Forelimb muscle (tissue), 1 donor: ENCODE measurements around the gene DCAF11. TPM values are rescaled to one million over a fixed set of nuclear protein-coding genes. Genes with fewer than 3 reads are reported as not detected.

Experiments
- DNase-seq: peaks from one replicate; pipeline ENCODE4 v3.0.0-alpha.2; 2013; ENCODE audit warnings: low read depth
- polyA plus RNA-seq: library from polyadenylated mRNA; unstranded; fragments of 120-200 nt; gene quantifications from one replicate; pipeline ENCODE4 v1.2.1, GENCODE V29; 2013; ENCODE audit not compliant: insufficient read length

DCAF11 gene
- polyA plus RNA-seq, 1 donor, result 45.7 TPM

DNA sequence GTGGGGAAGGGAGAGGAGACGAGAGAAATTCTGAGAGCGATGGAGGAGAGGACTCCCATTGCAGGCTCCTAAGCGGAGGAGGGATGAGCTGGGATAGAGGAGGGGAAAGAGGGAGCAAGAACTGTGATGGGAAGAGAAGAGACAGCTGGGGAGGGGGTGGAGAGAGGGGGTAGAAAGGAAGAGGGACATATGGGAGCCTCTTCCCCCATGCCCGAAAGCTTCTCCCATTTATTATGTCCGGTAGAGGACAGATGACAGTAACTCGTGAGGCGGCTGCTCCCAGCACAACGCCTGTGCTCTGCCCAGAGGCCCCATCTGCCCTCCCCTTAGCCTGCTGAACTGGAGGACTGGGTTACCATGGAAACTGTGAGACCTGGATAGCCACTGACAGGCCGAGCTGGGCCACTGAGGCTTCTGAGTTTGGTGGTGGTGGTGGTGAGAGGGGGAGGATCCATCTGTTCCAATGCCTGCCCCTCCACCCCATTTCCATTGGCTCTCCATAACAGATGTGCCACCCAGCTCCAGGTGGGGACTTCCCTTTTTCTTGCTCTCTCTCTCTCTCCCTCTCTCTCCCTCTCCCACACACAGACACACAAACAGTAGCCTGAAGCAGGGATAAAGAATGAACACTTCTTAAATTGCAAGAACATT lies 35.0 kb upstream of the DCAF11 start:
- no peak for DNase-seq

DNA sequence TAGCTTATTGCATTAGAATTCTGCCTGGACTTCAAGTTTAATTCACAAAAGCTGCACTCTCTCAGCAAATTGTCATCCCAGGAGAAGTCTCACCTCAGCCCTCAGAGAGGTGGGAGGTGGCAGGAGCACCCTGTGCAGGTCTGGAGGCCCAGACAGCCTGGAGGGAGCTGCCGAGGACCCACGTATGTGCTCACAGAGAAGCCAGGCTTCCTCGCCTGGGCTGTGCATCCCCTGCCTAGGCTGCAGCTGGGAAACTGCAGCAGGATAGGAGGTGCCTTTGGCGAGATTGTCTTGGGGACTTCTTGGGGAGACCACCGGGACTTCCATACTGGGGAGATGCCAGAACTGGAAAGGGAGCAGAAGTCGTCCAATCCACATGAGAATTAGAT lies 34.4 kb upstream of the DCAF11 start:
- no peak for DNase-seq

DNA sequence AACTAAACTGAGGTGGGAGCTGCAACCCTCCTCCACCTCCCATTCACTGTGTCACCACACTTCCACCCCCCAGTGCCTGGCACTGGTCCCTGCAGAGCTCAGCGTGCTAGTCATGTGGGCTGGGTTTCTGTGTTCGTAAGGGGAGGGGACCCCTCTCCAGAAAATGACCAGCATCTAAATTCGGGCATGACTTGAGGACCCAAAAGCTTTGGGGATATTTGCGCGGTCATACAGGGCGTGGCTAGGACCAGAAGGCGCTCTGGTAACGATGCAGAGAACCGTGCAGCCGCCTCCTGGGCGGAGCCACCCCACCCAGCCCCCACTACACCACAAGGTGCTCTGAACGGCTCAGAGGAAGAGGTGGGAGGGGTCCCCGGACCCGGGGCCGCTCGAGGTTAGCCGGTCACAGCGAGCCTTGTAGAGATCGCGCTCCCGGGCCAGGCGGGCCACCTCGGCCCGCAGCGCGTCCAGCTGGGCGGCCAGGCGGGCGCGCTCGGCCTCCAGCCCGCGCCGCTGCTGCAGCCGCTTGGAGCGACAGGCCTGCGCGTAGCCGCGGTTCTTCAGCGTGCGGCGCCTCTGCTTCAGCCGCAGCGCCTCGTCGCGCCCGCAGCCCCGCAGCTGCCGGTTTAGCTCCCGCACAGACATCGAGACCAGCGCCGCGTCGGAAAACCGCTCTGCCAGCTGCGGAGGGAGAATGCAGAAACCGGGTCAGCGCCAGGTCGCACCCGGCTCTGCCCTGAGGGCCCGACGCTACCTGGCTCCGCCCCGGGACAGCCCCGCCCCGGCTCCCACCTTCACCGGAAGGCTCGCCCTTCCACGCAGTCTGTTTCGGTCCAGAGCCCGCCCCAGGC lies 33.5 kb upstream of the DCAF11 start:
- no peak for DNase-seq

DNA sequence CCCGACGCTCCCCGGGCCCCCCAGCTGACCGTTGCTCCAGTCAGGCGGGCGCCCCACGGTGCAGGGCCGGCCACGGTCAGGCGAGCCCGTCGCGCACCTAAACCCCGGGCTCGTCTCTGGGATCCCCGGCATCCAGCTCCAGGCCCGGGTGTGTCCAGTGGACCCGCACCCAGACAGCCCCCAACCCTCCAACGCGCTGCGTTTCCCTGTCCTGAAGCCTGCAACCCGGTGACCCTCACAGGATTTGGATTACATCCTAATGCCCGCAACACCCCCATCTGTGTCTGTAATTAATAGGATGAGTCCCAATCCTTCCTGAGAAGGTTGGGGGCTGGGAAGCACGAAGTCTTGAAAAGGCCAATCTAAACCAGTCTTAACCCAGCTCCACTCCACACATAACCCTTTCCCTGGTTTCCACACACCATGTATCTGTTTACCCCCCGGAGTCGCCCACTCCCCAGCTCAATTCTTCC lies 32.8 kb upstream of the DCAF11 start:
- DNase-seq, result no peak

DNA sequence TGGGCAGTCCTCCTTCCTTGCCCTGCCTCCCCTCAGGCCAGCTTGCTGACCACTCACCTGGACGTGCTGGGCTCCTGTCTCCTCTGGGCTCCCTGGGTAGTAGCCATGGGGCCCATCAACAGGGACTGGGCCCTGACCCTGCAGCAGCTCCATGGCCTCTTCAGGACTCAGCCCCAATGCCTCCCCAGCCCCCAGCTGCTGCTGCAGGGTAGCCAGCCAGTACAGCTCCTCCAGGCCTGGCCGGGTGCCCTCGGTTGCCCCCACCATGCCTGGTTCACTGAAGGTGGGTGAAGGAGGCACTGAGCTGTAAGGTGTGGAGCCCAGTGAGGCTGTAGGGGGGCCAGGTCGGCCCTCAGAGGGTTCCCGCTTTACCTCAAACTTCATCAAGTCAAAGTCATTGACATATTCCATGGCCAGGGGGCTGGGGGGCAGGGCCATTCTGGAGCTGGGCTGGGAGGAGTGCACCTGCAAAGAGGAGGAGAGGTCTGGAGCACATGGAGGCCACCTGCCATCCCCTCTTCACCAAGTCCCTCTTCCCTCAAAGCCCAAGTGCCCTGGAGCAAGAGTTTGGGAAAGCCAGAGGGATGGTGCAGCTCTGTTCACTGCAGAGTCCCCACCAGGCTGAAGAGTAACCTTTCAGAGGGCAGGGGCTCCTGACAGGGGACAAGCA lies 32.0 kb upstream of the DCAF11 start:
- no peak for DNase-seq

DNA sequence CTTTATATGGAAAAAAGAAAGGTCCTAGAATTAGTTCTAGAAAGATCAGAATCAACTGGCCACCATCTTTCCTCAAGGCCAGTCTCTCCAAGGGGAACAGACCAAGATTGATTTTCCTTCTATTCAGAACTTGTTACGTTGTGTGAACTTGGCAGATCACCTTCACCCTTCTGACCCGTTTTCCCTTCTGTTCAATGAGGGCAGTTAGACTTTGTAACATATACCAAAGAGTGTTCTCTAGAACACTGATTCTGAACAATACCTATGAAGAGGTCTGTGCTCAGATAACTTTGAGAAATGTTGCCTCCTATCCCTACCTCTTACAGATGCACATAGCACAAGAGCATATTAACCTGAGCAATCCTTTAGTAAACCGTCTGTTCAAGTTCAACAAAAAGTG lies 31.1 kb upstream of the DCAF11 start:
- no peak for DNase-seq

DNA sequence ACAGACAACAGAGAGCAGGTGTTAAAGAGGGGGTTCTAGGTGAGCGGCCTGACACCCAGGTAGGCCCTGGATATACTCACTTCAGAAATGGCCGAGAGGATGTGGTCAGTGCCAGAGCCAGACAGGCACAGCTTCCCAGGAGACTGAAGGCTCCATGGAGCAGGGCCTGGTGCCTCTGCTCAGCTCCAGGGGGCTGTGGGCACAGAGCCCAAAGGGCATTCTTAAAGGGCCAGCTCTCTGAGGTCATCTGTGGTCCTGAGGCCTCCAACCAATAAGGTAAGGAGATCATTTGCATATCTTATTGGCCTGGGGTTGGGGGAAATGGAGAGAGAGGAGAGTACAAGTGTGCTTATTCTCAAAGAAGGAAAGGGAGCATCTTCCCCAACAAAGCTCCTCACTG lies 30.1 kb upstream of the DCAF11 start:
- no peak for DNase-seq

DNA sequence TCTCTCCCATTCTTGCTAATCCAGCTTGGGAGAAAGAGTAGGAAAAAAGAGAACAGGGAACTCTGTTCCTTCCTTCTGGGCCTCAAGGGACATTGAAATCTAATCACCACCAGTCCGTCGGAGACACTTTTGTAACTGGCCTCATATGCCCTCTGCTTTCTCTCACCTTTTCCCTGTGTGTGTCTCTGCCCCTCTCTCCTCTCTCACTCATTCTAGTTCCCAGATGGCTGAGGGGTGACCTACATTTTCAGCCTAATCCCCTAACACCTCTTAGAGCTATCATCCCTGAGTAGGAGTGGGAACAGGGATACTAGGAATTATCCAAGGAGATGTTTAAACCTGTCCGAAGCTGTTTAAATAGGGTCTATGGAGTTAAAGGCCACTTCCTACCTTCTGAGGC lies 29.4 kb upstream of the DCAF11 start:
- DNase-seq, result no peak

DNA sequence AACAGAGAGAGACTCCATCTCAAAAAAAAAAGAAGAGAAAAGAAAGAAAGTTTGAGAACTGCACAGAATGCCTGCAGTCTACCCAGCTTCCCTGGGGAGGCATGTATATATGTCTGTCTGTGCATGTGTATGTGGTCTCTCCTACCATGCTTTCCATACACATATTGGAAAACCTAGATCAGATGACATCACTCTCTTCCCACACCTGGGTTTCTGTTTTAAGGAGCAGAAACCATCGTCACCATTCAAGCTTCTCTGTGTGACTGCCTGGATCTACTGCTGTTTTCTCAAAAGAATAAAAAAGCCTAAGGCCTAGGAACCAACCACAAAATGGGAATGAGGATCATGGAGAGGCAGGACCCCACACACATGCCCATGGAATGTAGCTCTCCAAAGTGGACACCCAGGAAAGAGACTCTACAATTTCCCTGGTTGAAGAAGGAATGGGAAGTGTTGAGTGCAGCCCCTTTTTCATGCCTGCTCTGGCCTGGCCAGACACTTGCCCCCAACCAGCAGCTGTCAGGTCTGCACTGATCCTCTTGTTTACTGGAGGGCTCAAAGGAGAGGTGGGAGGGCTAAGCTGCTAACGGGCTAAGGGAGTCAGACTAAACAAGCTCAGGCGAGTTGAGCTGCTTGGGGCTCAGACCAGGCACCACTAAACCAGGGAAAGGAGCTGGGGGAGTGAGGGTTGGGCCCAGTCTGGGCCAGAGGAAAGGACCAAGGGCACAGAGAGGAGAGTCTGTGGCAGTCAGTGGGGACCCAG lies 28.2 kb upstream of the DCAF11 start:
- DNase-seq, result no peak

DNA sequence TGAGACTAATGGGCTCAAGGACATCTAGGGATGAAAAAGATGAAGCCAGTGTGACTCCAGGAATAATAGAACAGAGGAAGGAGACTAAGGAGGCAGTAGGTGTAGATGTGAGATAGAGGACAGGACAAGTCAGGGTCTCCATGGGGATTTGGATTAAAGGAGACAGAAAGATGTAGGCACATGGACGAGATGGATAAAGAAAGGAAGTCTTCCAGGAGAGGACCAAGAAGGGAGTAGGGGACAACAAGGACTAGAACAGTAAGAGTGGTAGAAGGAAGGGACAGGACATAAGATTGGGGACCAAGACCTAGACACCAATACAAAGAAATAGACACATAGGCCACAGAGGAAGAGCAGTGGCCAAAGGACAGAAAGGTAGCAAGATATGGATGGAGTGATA lies 27.6 kb upstream of the DCAF11 start:
- no peak for DNase-seq

DNA sequence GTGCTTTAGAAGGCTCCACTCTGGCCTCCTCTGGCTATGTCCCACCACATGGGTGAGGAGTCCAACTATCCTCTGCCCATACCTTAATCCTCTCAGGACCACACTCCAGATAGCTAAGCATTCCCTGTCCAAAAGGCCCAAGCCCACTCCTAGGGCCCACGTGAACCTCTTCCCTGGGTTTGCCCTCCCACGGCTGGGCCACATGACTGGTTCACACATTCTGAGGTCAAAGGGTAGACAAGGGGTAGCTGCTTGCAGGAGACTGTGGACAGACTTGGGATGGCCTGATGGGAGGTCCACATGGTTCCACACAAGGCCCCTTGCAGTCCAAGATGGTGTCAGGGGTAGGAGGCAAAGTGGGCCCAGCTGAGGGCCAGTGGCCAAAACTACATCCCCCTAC lies 26.5 kb upstream of the DCAF11 start:
- DNase-seq, result no peak

DNA sequence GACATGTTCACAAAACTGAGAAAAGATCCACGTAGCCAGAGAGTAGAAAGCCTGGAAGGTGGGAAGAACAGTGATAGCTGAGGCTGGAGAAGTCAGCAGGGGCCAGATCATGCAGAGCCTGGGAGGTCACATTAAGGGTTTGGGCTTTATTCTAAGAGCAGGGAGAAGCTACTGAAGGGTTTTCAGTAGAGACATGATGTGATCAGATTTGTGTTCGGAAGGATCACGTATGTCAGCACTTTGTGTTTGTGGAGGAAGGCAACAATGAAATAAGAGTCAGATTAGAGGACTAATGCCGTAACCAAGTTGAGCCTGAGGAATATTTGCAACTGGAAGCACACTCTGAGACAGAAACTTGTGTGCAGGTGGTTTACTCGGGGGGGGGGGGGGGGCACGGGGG lies 24.7 kb upstream of the DCAF11 start:
- DNase-seq, result no peak

DNA sequence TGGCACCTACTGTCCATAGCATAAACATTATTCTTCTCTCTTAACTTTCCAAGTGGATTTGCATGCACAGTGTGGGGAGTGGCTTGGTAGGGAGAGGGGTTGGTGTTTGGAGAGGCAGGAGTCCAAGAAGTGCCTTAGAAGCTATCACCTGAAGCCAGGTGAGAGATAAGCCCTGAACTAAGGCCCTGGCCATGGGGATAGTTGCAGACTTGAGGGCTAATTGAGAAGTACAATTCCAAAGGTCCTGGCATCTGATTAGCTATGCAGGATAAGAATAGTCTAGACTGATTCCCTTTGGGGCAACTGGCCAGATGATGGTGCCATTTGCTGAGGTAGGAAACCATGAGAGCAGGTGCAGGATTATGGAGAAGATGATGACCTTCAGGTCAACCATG lies 22.5 kb upstream of the DCAF11 start:
- no peak for DNase-seq

DNA sequence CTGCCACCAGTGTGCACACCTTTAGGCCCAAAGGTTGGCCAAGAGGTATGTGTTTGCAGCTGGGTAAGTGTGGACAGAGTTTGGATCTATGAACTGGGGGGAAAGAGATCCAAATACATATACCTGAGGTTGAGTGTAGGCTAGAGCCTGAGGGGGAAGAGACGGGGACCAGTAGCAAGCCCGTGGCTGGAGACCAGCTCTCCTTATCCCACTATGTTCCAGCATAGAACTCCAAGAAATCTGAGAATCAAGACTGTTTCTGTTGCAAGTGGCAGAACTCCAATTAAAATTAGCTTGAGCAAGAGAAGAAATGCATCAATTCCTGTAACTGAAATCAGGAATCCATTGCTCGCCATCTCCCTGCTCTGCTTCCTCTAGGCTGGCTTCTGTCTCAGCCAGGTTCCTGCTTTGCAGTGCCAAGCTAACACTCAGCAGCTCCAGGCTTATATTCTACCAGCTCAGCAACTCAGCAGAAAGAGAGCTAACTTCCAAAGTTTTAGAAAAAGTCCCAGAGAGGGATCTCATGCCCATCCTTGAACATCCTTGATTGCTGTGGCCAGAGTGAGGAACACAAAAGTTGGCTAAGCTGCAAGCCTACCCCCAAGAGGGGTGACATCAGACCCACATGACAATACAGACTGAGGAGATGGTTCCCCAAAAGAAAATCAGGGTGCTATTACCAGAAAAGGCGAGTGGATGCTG lies 21.9 kb upstream of the DCAF11 start:
- DNase-seq, result no peak

DNA sequence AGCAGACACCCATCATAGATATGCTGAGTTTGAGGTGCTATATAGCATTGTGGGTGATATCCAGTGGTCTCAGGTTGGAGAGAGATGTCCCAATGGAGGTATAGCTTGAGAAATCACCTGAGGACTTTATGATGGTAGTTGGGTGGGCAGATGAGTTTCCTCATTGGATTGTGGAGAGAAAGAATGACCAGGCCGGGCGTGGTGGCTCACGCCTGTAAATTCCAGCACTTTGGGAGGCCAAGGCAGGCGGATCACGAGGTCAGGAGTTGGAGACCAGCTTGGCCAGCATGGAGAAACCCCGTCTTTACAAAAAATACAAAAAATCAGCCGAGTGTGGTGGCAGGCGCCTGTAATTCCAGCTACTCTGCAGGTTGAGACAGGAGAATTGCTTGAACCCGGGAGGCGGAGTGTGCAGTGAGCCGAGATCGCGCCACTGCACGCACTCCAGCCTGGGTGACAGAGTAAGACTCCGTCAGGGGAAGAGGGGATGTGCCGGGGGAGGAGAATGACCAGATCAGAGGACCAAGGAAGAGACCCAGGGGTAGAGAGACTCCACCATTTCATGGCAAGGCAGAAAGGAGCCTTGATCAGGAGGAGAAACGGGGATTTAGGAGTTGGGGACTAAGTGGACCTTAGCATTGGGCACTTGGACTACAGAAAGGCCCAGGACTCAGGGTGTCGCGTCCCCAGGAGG lies 21.2 kb upstream of the DCAF11 start:
- DNase-seq, result no peak

DNA sequence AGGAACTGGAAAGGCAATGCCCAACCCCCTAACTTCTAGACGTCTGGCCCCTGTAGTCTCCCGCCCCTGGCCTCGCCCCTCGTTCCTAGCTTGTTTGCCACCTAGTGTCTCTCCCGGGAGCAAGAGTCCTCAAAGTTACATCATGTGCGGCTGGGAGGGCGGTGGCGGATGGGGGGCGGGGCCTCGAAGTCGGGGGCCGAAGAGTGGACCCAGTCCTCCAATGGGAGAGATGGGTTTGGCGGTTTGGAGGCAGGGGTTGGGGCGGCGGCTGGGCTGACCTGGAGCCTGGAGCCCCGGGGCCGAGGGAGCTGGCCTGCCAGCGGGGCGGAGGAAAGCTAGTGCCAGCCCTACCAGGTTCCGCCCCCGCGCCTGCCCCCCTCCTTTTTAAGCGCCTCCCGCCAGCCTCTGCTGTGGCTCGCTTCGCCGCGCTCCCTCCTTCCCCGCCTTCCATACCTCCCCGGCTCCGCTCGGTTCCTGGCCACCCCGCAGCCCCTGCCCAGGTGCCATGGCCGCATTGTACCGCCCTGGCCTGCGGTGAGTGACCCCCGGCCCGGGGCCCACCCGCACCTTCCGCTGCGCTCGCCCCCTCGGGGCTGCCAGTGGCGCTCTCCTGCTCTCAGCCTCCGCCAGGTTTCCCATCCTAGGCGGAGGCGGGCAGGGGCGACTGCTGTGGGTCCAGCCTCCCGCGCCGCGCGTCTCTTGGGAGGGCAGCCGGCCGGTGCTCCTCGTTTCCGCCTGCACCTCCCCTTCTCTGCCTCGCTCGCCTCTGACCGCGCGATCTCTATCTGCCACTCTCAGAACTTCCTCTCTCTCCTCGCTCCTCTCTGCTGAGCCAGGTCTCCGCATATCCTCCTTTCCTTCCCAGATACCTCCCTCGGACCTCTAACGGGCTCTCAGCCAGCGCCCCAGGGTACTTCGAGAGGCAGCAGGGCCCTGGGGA lies 20.4 kb upstream of the DCAF11 start, which contains the start of gene PCK2:
Gene PCK2 (plus strand): TSS at position 411 of the 940 bp plus-strand sequence. CDS start 95 bp downstream, at position 506.
- no peak for DNase-seq

DNA sequence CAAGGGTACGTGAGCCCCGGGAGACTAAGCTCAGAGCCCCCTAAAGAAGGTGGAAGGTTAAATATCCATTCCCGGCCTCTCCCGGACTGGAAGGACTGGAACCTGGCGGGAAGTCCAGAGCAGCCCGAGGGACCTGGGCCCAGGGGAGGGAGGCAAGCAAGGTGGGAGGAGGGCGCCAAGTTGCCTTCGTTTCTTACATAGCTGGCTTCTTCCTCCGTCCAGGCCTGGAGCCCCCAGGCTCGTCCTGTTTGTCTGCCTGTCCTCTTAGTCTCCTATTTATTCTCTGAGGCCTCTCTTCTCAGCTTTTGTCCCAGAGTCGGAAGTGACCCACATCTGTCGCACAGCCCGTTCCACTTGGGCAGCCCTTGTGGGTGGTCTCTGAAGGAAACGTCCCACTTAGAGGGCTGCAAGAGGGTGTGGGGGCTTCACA lies 19.7 kb upstream of the DCAF11 start:
- no peak for DNase-seq

DNA sequence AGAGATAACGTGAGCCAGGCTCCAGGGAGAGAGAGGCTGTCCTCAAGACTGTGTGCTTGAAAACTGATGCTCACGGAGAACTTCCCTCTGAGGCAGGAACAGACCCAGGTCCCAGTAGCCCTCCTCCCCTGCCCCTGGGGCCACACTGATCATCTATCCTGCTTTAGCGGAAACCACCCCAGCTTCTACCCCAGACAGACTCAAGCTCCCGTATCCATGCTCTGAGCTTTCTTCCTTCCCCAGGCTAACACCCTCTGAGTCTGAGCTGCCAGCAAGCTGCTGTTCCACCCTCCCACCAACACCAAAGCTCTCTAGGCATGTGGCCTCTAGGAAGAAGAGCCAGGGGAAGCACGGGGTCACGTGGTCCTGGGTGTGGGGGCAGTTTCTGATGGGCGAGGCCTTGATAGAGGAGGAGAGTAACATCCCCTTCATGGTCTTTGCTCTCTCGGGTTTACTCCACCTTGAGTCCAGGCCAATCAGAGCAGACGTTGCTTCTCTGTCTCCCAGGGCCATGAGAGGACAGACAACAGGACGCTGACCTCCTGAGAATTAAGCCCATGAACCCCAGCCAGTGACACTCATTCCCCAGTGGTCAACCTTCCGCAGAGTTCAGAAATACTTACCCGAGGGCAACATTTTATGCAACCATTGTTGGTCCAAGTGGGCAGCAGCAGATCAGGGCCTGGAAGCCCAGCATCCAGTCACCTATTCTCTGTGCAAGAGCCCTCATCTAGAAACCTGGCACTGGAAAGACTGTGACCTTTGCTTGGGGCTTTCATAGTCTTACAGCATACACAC lies 19.1 kb upstream of the DCAF11 start:
- DNase-seq, result no peak
